GM18870 (cell line): ENCODE measurements around the gene ACTL10.
"Not testable (repeated sequence)": the region's sequence is repeated elsewhere in the genome, so short reads cannot be mapped to it uniquely, and the experiment has no call there.

Source experiments
- ATAC-seq: cut with Tn5 transposase; IDR thresholded peaks from one replicate; pipeline ENCODE4 v1.9.1; 2021; ENCODE audit warnings: moderate library complexity; ENCODE audit not compliant: unreplicated experiment

The ACTL10 gene

GRCh38 chr20:33693741-33694638 is 27.2 kb downstream of the ACTL10 start:
- ATAC-seq, result no peak

GRCh38 chr20:33694639-33695012 is 27.9 kb downstream of the ACTL10 start:
- ATAC-seq, result no peak

- ATAC-seq, result no peak
Measured at GRCh38 chr20:33696448-33696847, 29.7 kb downstream of the ACTL10 start.

- no peak for ATAC-seq
Measured at GRCh38 chr20:33697129-33697528, 30.4 kb downstream of the ACTL10 start.

- ATAC-seq, result not testable (repeated sequence)
Measured at GRCh38 chr20:33698966-33699365, 32.2 kb downstream of the ACTL10 start.

GRCh38 chr20:33700696-33701441 is 34.1 kb downstream of the ACTL10 start:
- ATAC-seq, result not testable (repeated sequence)

GRCh38 chr20:33701629-33702450 is 35.1 kb downstream of the ACTL10 start:
- ATAC-seq, result no peak

GRCh38 chr20:33702861-33703260 is 36.1 kb downstream of the ACTL10 start:
- no peak for ATAC-seq

GRCh38 chr20:33703498-33704137 is 36.9 kb downstream of the ACTL10 start:
- ATAC-seq, result no peak

GRCh38 chr20:33704197-33704924 is 37.6 kb downstream of the ACTL10 start:
- no peak for ATAC-seq

- no peak for ATAC-seq
Measured at GRCh38 chr20:33707668-33708067, 40.9 kb downstream of the ACTL10 start.

GRCh38 chr20:33709398-33709797 is 42.7 kb downstream of the ACTL10 start:
- no peak for ATAC-seq

- ATAC-seq, result no peak
Measured at GRCh38 chr20:33709905-33710541, 43.3 kb downstream of the ACTL10 start.

- no peak for ATAC-seq
Measured at GRCh38 chr20:33710681-33711445, 44.1 kb downstream of the ACTL10 start.

- ATAC-seq, result no peak
Measured at GRCh38 chr20:33711446-33711738, 44.6 kb downstream of the ACTL10 start.

- no peak for ATAC-seq
Measured at GRCh38 chr20:33713865-33714367, 47.2 kb downstream of the ACTL10 start.

GRCh38 chr20:33716498-33716897 is 49.8 kb downstream of the ACTL10 start:
- ATAC-seq, result no peak
